ENCODE data around the gene EGF. TPM values are rescaled to one million over a fixed set of nuclear protein-coding genes. Genes with fewer than 3 reads are reported as not detected.

Gene EGF
- total RNA-seq, 4 donors from 2014 or later, result 0.80 to 14.1 (median 5.2) TPM

- no peak for DNase-seq
- Histone ChIP-seq H3K4me3 (no peak overlapping the region), H3K27me3 (no peaks in the 10 kb centered on the region), H3K4me1 (no peaks in the 10 kb centered on the region), H3K36me3 (no peaks in the 10 kb centered on the region), H3K9me3 (no peaks in the 10 kb centered on the region), H3K27ac (no peak overlapping the region)
- TF ChIP-seq CTCF (IDR thresholded peaks at IDR 0.05) (no peak), POLR2A (IDR thresholded peaks at IDR 0.05) (no peak)
Observed at GRCh38 chr4:109989618-109990017, 76.9 kb downstream of the EGF start.

GRCh38 chr4:109990261-109991257 lies 77.9 kb downstream of the EGF start:
- peak in 2 of 3 donors; percentile 30 to 49 for DNase-seq
- Histone ChIP-seq H3K4me3 (no peak overlapping the region), H3K4me1 (no peaks in the 10 kb centered on the region), H3K27me3 (no peaks in the 10 kb centered on the region), H3K36me3 (no peaks in the 10 kb centered on the region), H3K9me3 (no peaks in the 10 kb centered on the region), H3K27ac (no peak overlapping the region)
- TF ChIP-seq CTCF (IDR thresholded peaks at IDR 0.05) (no peak), POLR2A (IDR thresholded peaks at IDR 0.05) (no peak)

- H3K4me1 ChIP-seq, result no peaks in the 10 kb centered on the region
Observed at GRCh38 chr4:109993116-109993515, 80.4 kb downstream of the EGF start.

GRCh38 chr4:109994415-109994827 lies 81.7 kb downstream of the EGF start:
- peaks cover 0 to 5% (median 0%) of the 10 kb centered on the region in 4 donors for H3K4me1 ChIP-seq
- DNase-seq, result no peak
- no peaks in the 10 kb centered on the region for H3K36me3 ChIP-seq
- H3K27me3 ChIP-seq, result no peaks in the 10 kb centered on the region
- H3K4me3 ChIP-seq, result no peak overlapping the region
- no peaks in the 10 kb centered on the region for H3K9me3 ChIP-seq
- no peak for TF ChIP-seq CTCF (IDR thresholded peaks at IDR 0.05)
- TF ChIP-seq POLR2A (IDR thresholded peaks at IDR 0.05), result no peak
- no peak overlapping the region for H3K27ac ChIP-seq

More at GRCh38 chr4:109993116-109993515, 80.4 kb downstream of the EGF start:
- H3K27ac ChIP-seq, result no peak overlapping the region
- DNase-seq, result no peak
- TF ChIP-seq CTCF (IDR thresholded peaks at IDR 0.05) (no peak), POLR2A (IDR thresholded peaks at IDR 0.05) (no peak)
- H3K4me3 ChIP-seq, result no peak overlapping the region
- H3K9me3 ChIP-seq, result no peaks in the 10 kb centered on the region
- H3K27me3 ChIP-seq, result no peaks in the 10 kb centered on the region
- H3K36me3 ChIP-seq, result no peaks in the 10 kb centered on the region

GRCh38 chr4:109996526-109996925 lies 83.8 kb downstream of the EGF start:
- peaks cover 0 to 5% (median 0%) of the 10 kb centered on the region in 4 donors for H3K4me1 ChIP-seq
- H3K9me3 ChIP-seq, result no peaks in the 10 kb centered on the region
- TF ChIP-seq CTCF (IDR thresholded peaks at IDR 0.05) (no peak), POLR2A (IDR thresholded peaks at IDR 0.05) (no peak)
- no peak overlapping the region for H3K4me3 ChIP-seq
- H3K27ac ChIP-seq, result no peak overlapping the region
- no peak for DNase-seq
- no peaks in the 10 kb centered on the region for H3K36me3 ChIP-seq
- no peaks in the 10 kb centered on the region for H3K27me3 ChIP-seq
